Psoas muscle (tissue), 8 donors: ENCODE measurements around the gene PDZD11. TPM values are rescaled to one million over a fixed set of nuclear protein-coding genes. Genes with fewer than 3 reads are reported as not detected.

Source experiments
- ATAC-seq, 4 donors: fragments of 200-7000 bp; cut with Tn5 transposase; one replicate each; pipeline ENCODE4 v1.9.1; 2020; ENCODE audit warnings: moderate library complexity in 3 of 4, mild to moderate bottlenecking in 2 of 4
- DNase-seq, 2 donors: peaks; one replicate each; pipeline ENCODE4 v3.0.0-alpha.2; 2020
- H3K27ac ChIP-seq: fragments of 200-600 bp; one replicate; pipeline ENCODE4 v1.8.0; 2022
- H3K27me3 ChIP-seq, 3 donors: fragments of 200-600 bp in 1 of 3; one replicate each; pipeline versions ENCODE4 v1.6.1 to v1.8.0; 2013 to 2022; ENCODE audit warnings: low read length in 2 of 3, mild to moderate bottlenecking in 2 of 3, moderate library complexity in 1 of 3; ENCODE audit not compliant: insufficient read depth in 3 of 3
- H3K36me3 ChIP-seq, 2 donors: fragments of 200-600 bp in 1 of 2; one replicate each; pipeline versions ENCODE4 v1.6.1 to v1.8.0; 2013 to 2022; ENCODE audit warnings: low read depth in 1 of 2, mild to moderate bottlenecking in 1 of 2, moderate library complexity in 1 of 2; ENCODE audit not compliant: insufficient read depth in 1 of 2
- H3K4me1 ChIP-seq: fragments of 200-600 bp; one replicate; pipeline ENCODE4 v1.8.0; 2022
- H3K4me3 ChIP-seq: fragments of 200-600 bp; one replicate; pipeline ENCODE4 v1.8.0; 2022; ENCODE audit warnings: mild to moderate bottlenecking
- H3K9me3 ChIP-seq: fragments of 200-600 bp; one replicate; pipeline ENCODE4 v1.8.0; 2022
- CTCF ChIP-seq: fragments of 200-600 bp; IDR thresholded peaks from one replicate; pipeline ENCODE4 v1.8.0; 2022; ENCODE audit warnings: antibody characterized with exemption
- WGBS, 3 donors: extraction: QIAGEN DNeasy Blood & Tissue Kit; methylation state at CpG; one replicate each; pipeline versions ENCODE4 v1.1.6 to v1.1.7; 2013; 5-methylcytosine and 5-hydroxymethylcytosine counted together
- intact Hi-C, 2 donors: fragments of 100-400 bp; cut with DNase I; formaldehyde crosslinking; loops; one replicate each; pipeline versions ENCODE4 v1.11.0 to v1.14.2; 2022
- polyA plus RNA-seq, 3 donors: library from polyadenylated mRNA; stranded (reverse); fragments of 200-250 nt; gene quantifications; one replicate each; pipeline ENCODE4 v1.2.3, GENCODE V29; 2013
- total RNA-seq, 4 donors: library from RNA; stranded (reverse); fragmentation: NEBNext Ultra II Directional in 2 of 4; extraction: Animal tissue kit (Norgen Biotek cat#: 25700) in 2 of 4; gene quantifications; one replicate each; pipeline versions ENCODE4 v1.2.1 to v1.2.4, GENCODE V29; 2021 to 2023
- donor health status: healthy with polysubstance abuse.
- donor health status: DM: no; HTN: no; CAD: no; lungs with moderate emphysema.
- donor health status: Bipolar disorder and iron deficiency.
- donor health status: healthy.
- donor health status: DM: yes; HTN: yes; CAD: no.
- donor health status: DM: no; HTN: no; CAD: no.
- donor health status: DM: no; HTN: no; CAD: no.
- donor health status: DM: yes; HTN: yes; CAD: no.

Gene PDZD11
- total and polyA plus RNA-seq, 7 donors, result 18.5 to 28.7 (median 22.0) TPM

- Histone ChIP-seq H3K9me3 (no peaks in the 10 kb centered on the region), H3K27ac (no peak overlapping the region), H3K4me3 (no peak overlapping the region), H3K27me3 (peaks cover 0 to 24% (median 0%) of the 10 kb centered on the region in 3 donors), H3K36me3 (no peaks in the 10 kb centered on the region), H3K4me1 (no peaks in the 10 kb centered on the region)
- ATAC-seq (no peak), DNase-seq (no peak)
- intact Hi-C loops, result no loop called here
- no peak for TF ChIP-seq CTCF
- WGBS, 3 donors, result 46 to 54% (median 50%) methylated on average over 3 of the region's 3 CpGs
These were observed 12.0 kb upstream of the PDZD11 start for GRCh38 chrX:70301716-70302115.

- Histone ChIP-seq H3K9me3 (no peaks in the 10 kb centered on the region), H3K4me1 (no peaks in the 10 kb centered on the region), H3K36me3 (no peaks in the 10 kb centered on the region), H3K4me3 (no peak overlapping the region), H3K27me3 (peaks cover 0 to 10% (median 0%) of the 10 kb centered on the region in 3 donors), H3K27ac (no peak overlapping the region)
- no peak for DNase-seq
- no peak for TF ChIP-seq CTCF
- WGBS, 3 donors, result 73 to 95% (median 95%) methylated on average over 5 of the region's 5 CpGs
- no peak for ATAC-seq
- intact Hi-C loops, result no loop called here
These were observed 3.9 kb upstream of the PDZD11 start for GRCh38 chrX:70293621-70294020.

GRCh38 chrX:70292788-70293187, 3.1 kb upstream of the PDZD11 start:
- intact Hi-C loops, result no loop called here
- TF ChIP-seq CTCF, result no peak
- ATAC-seq (no peak), DNase-seq (no peak)
- H3K4me1 ChIP-seq, result no peaks in the 10 kb centered on the region
- 0% methylated on average over 1 of the region's 1 CpG for WGBS, 3 donors
- H3K27me3 ChIP-seq, result peaks cover 0 to 12% (median 0%) of the 10 kb centered on the region in 3 donors
- peaks cover 0 to 6% of the 10 kb centered on the region in 2 donors for H3K36me3 ChIP-seq
- no peaks in the 10 kb centered on the region for H3K9me3 ChIP-seq
- H3K4me3 ChIP-seq, result no peak overlapping the region
- H3K27ac ChIP-seq, result no peak overlapping the region

GRCh38 chrX:70289168-70289792, 447 bp downstream of the PDZD11 start:
- Histone ChIP-seq H3K27ac (peak overlapping the region; percentile 68), H3K36me3 (peaks cover 0 to 41% of the 10 kb centered on the region in 2 donors), H3K4me3 (peak overlapping the region; percentile 70), H3K4me1 (no peaks in the 10 kb centered on the region), H3K27me3 (peaks cover 0 to 17% (median 0%) of the 10 kb centered on the region in 3 donors), H3K9me3 (no peaks in the 10 kb centered on the region)
- intact Hi-C loops, result loop anchor here in 1 of 2 donors (10.0 kb wide), 1 partner anchor 146 kb away; no protein-coding TSS in a partner anchor
- no peak for TF ChIP-seq CTCF
- no peak for DNase-seq
- 22 to 56% (median 25%) methylated on average over 11 of the region's 11 CpGs for WGBS, 3 donors
- ATAC-seq, result no peak

GRCh38 chrX:70281951-70282350, 7.8 kb downstream of the PDZD11 start, which contains the start of gene RAB41:
Gene RAB41 (plus strand): TSS chrX:70282172. CDS start chrX:70282218, 46 bp downstream.
- intact Hi-C loops, result loop anchor here in 1 of 2 donors (10.0 kb wide), 1 partner anchor 153 kb away; no protein-coding TSS in a partner anchor
- H3K36me3 ChIP-seq, result peaks cover 0 to 27% of the 10 kb centered on the region in 2 donors
- no peaks in the 10 kb centered on the region for H3K4me1 ChIP-seq
- no peak for TF ChIP-seq CTCF
- no peak within 1 kb of the TSS for H3K4me3 ChIP-seq
- no peak for ATAC-seq
- H3K27ac ChIP-seq, result no peak within 1 kb of the TSS
- no peaks in the 10 kb centered on the region for H3K9me3 ChIP-seq
- DNase-seq, result no peak
- whole genome bisulfite sequencing, 3 donors, result 90 to 97% (median 91%) methylated on average over 18 to 21 of the region's 21 CpGs
- peaks cover 0 to 5% (median 0%) of the 10 kb centered on the region in 3 donors for H3K27me3 ChIP-seq
